H1 (cell line): ENCODE data around the gene ZNF407. TPM values are rescaled to one million over a fixed set of nuclear protein-coding genes. Genes with fewer than 3 reads are reported as not detected.

ENCODE experiments used
- CTCF ChIA-PET: fragments of 300-600 bp; sonication (Branson Sonifier 250); formaldehyde crosslinking; loops from one replicate; lab custom pipeline; 2021; ENCODE audit not compliant: partially characterized antibody; lab: Charles Lee
- POLR2A ChIA-PET: fragments of 300-600 bp; sonication (Branson Sonifier 250); formaldehyde crosslinking; loops from one replicate; lab custom pipeline; 2021; ENCODE audit warnings: inconsistent platforms; ENCODE audit not compliant: partially characterized antibody; lab: Charles Lee
- DNase-seq, 2 experiments: peaks; one replicate each; pipeline versions ENCODE4 v3.0.0 to v3.0.0-alpha.2; 2010 to 2022; ENCODE audit warnings: low spot score in 2 of 2, low read depth in 1 of 2, mixed read lengths in 1 of 2
- FAIRE-seq: peaks from 2 replicates; lab custom pipeline; 2011; peaks lifted over from hg19 to GRCh38; lab: Jason Lieb, UNC
- H2AFZ ChIP-seq: 2 replicates; pipeline ENCODE4 v1.8.1; 2012; ENCODE audit warnings: low read length, inconsistent platforms
- H2AK5ac ChIP-seq: 2 replicates; pipeline ENCODE4 v1.6.1; 2013; ENCODE audit warnings: low read depth, low read length
- H2BK120ac ChIP-seq: replicated peaks from 2 replicates; pipeline ENCODE3; 2013; ENCODE audit warnings: low read depth, low read length, inconsistent platforms
- H2BK12ac ChIP-seq: 2 replicates; pipeline ENCODE4 v1.6.1; 2013; ENCODE audit warnings: low read depth, low read length
- H2BK15ac ChIP-seq: 2 replicates; pipeline ENCODE4 v1.6.1; 2013; ENCODE audit warnings: low read length
- H2BK20ac ChIP-seq: 2 replicates; pipeline ENCODE4 v1.6.1; 2013; ENCODE audit warnings: low read length
- H2BK5ac ChIP-seq: 2 replicates; pipeline ENCODE4 v1.6.1; 2013; ENCODE audit warnings: low read depth, low read length
- H3K14ac ChIP-seq: 2 replicates; pipeline ENCODE4 v1.6.1; 2013; ENCODE audit warnings: inconsistent platforms; ENCODE audit not compliant: insufficient read length
- H3K18ac ChIP-seq: 2 replicates; pipeline ENCODE4 v1.6.1; 2013; ENCODE audit warnings: low read length; ENCODE audit errors: extremely low read depth
- H3K23ac ChIP-seq: 2 replicates; pipeline ENCODE4 v1.6.1; 2013; ENCODE audit warnings: inconsistent platforms; ENCODE audit not compliant: insufficient read length
- H3K23me2 ChIP-seq: 2 replicates; pipeline ENCODE4 v1.6.1; 2013; ENCODE audit warnings: low read depth, low read length
- H3K27ac ChIP-seq: 2 replicates; pipeline ENCODE4 v1.6.1; 2011; ENCODE audit warnings: low read depth, low read length, inconsistent platforms
- H3K27me3 ChIP-seq, 4 experiments: replicated peaks in 1 of 4; 1 replicate in 1 of 4; 2 replicates in 3 of 4; pipeline versions ENCODE4 v1.6.1 to v1.8.1; 2011 to 2013; ENCODE audit warnings: low read length in 3 of 4, mild to moderate bottlenecking in 3 of 4, inconsistent platforms in 2 of 4, mixed read lengths in 2 of 4, moderate library complexity in 1 of 4; ENCODE audit not compliant: control insufficient read depth in 3 of 4, insufficient read depth in 3 of 4; ENCODE audit errors: extremely low read depth in 1 of 4
- H3K36me3 ChIP-seq, 4 experiments: 2 replicates each; pipeline versions ENCODE4 v1.6.1 to v1.8.1; 2011 to 2013; ENCODE audit warnings: mild to moderate bottlenecking in 4 of 4, low read length in 3 of 4, moderate library complexity in 2 of 4, control low read depth in 1 of 4, inconsistent platforms in 1 of 4; ENCODE audit not compliant: insufficient read depth in 4 of 4, control insufficient read depth in 2 of 4
- H3K4ac ChIP-seq: replicated peaks from 2 replicates; pipeline ENCODE3; 2013; ENCODE audit warnings: low read length, low read depth, mixed read lengths, inconsistent platforms; ENCODE audit not compliant: insufficient read length
- H3K4me1 ChIP-seq, 4 experiments: replicated peaks in 1 of 4; 1 replicate in 1 of 4; 2 replicates in 3 of 4; pipeline versions ENCODE4 v1.6.1 to v1.8.1; 2011 to 2013; ENCODE audit warnings: low read length in 3 of 4, inconsistent platforms in 2 of 4, mixed read lengths in 1 of 4; ENCODE audit not compliant: insufficient read depth in 4 of 4, control insufficient read depth in 3 of 4
- H3K4me2 ChIP-seq, 2 experiments: 2 replicates each; pipeline versions ENCODE4 v1.6.1 to v1.8.1; 2011 to 2013; ENCODE audit warnings: low read depth in 2 of 2, low read length in 2 of 2, control low read depth in 1 of 2, inconsistent platforms in 1 of 2, mild to moderate bottlenecking in 1 of 2; ENCODE audit not compliant: insufficient read depth in 1 of 2
- H3K4me3 ChIP-seq, 4 experiments: fragments of 200-600, 300-600 bp in 1 of 4; sonication (generic), shearing (Covaris generic), sonication (Bioruptor Twin) in 1 of 4; 2 replicates each; pipeline versions ENCODE4 v1.5.1 to v1.8.1; 2011 to 2016; ENCODE audit warnings: low read length in 4 of 4, low read depth in 3 of 4, control low read depth in 2 of 4, inconsistent platforms in 2 of 4, mild to moderate bottlenecking in 2 of 4, mixed read lengths in 1 of 4, moderate library complexity in 1 of 4; ENCODE audit not compliant: insufficient read depth in 2 of 4; ENCODE audit errors: extremely low read depth in 1 of 4
- H3K56ac ChIP-seq: replicated peaks from 2 replicates; pipeline ENCODE3; 2013; ENCODE audit warnings: low read depth, mild to moderate bottlenecking, mixed read lengths, low read length, inconsistent platforms; ENCODE audit not compliant: insufficient read length
- H3K79me1 ChIP-seq: 2 replicates; pipeline ENCODE4 v1.6.1; 2013; ENCODE audit warnings: low read depth, low read length, control low read depth
- H3K79me2 ChIP-seq, 2 experiments: 2 replicates each; pipeline versions ENCODE4 v1.6.1 to v1.8.1; 2012 to 2013; ENCODE audit warnings: low read length in 2 of 2, mild to moderate bottlenecking in 2 of 2, inconsistent platforms in 1 of 2; ENCODE audit not compliant: insufficient read depth in 2 of 2, control insufficient read depth in 1 of 2
- H3K9ac ChIP-seq, 4 experiments: replicated peaks in 1 of 4; 1 replicate in 1 of 4; 2 replicates in 3 of 4; pipeline versions ENCODE4 v1.6.1 to v1.8.1; 2011 to 2013; ENCODE audit warnings: low read depth in 3 of 4, low read length in 3 of 4, control low read depth in 2 of 4, mild to moderate bottlenecking in 2 of 4, moderate library complexity in 2 of 4, inconsistent platforms in 1 of 4; ENCODE audit errors: extremely low read depth in 1 of 4
- H3K9me3 ChIP-seq, 2 experiments: 2 replicates each; pipeline versions ENCODE4 v1.6.1 to v1.8.1; 2012 to 2013; ENCODE audit warnings: mild to moderate bottlenecking in 2 of 2, moderate library complexity in 2 of 2, control low read depth in 1 of 2, inconsistent platforms in 1 of 2, low read depth in 1 of 2, low read length in 1 of 2, mixed read lengths in 1 of 2; ENCODE audit not compliant: insufficient read depth in 2 of 2
- H4K20me1 ChIP-seq, 2 experiments: replicated peaks in 1 of 2; 2 replicates each; pipeline versions ENCODE3 to v1.8.1; 2011 to 2013; ENCODE audit warnings: inconsistent platforms in 2 of 2, low read length in 2 of 2, mild to moderate bottlenecking in 1 of 2; ENCODE audit not compliant: insufficient read depth in 2 of 2, control insufficient read depth in 1 of 2
- H4K5ac ChIP-seq: 2 replicates; pipeline ENCODE4 v1.6.1; 2013; ENCODE audit warnings: low read length, low read depth, mixed read lengths, inconsistent platforms; ENCODE audit not compliant: insufficient read length
- H4K8ac ChIP-seq: 2 replicates; pipeline ENCODE4 v1.8.0; 2013; ENCODE audit warnings: mild to moderate bottlenecking, moderate library complexity, low read length, inconsistent platforms; ENCODE audit not compliant: insufficient read depth; ENCODE audit errors: extremely low read depth
- H4K91ac ChIP-seq: replicated peaks from 2 replicates; pipeline ENCODE3; 2013; ENCODE audit warnings: low read length, mixed read lengths, inconsistent platforms; ENCODE audit not compliant: insufficient read length
- BCL11A ChIP-seq, 2 experiments: IDR thresholded peaks; one replicate each; pipeline ENCODE4 v1.6.1; 2011; ENCODE audit warnings: low read depth in 2 of 2, low read length in 2 of 2, mild to moderate bottlenecking in 2 of 2
- CBX8 ChIP-seq: fragments of 300-800, 300-1000 bp; sonication (generic); IDR thresholded peaks from 2 replicates; pipeline ENCODE4 v1.7.1; 2016; ENCODE audit warnings: low read depth, low read length, borderline replicate concordance
- CEBPB ChIP-seq: IDR thresholded peaks from 2 replicates; pipeline ENCODE4 v1.6.1; 2012; ENCODE audit warnings: low read depth, low read length
- EP300 ChIP-seq, 2 experiments: IDR thresholded peaks; 1 replicate in 1 of 2; 2 replicates in 1 of 2; pipeline ENCODE4 v1.6.1; 2011 to 2012; ENCODE audit warnings: low read depth in 2 of 2, low read length in 2 of 2, mild to moderate bottlenecking in 2 of 2, borderline replicate concordance in 1 of 2, inconsistent platforms in 1 of 2, moderate library complexity in 1 of 2
- EZH2 ChIP-seq: fragments of 200-600 bp; sonication (generic); IDR thresholded peaks from 2 replicates; pipeline ENCODE4 v1.7.1; 2012; ENCODE audit warnings: low read depth, mild to moderate bottlenecking, moderate library complexity, low read length, inconsistent platforms; ENCODE audit not compliant: severe bottlenecking
- GTF2F1 ChIP-seq: IDR thresholded peaks from 2 replicates; pipeline ENCODE4 v1.6.1; 2012; ENCODE audit warnings: low read depth, low read length, improper control_type of control experiment, borderline replicate concordance
- HDAC2 ChIP-seq, 2 experiments: fragments of 300-600 bp in 1 of 2; sonication (generic) in 1 of 2; IDR thresholded peaks; 2 replicates each; pipeline ENCODE4 v1.6.1; 2011 to 2012; ENCODE audit warnings: low read depth in 2 of 2, low read length in 2 of 2, mild to moderate bottlenecking in 2 of 2, moderate library complexity in 2 of 2, borderline replicate concordance in 1 of 2, inconsistent platforms in 1 of 2
- KDM4A ChIP-seq: IDR thresholded peaks from one replicate; pipeline ENCODE4 v1.7.1; 2012; ENCODE audit warnings: low read depth, mild to moderate bottlenecking, moderate library complexity, low read length, inconsistent platforms; ENCODE audit not compliant: severe bottlenecking
- NANOG ChIP-seq: IDR thresholded peaks from 2 replicates; pipeline ENCODE4 v1.6.1; 2011; ENCODE audit warnings: low read length, low read depth, mild to moderate bottlenecking, inconsistent platforms; ENCODE audit not compliant: insufficient read depth, poor library complexity, severe bottlenecking
- NRF1 ChIP-seq: IDR thresholded peaks from 2 replicates; pipeline ENCODE4 v1.6.1; 2011; ENCODE audit warnings: mild to moderate bottlenecking, low read depth, low read length, improper control_type of control experiment
- SIX5 ChIP-seq: IDR thresholded peaks from 2 replicates; pipeline ENCODE4 v1.6.1; 2011; ENCODE audit warnings: mild to moderate bottlenecking, low read depth, low read length
- TAF1 ChIP-seq: IDR thresholded peaks from 2 replicates; pipeline ENCODE4 v1.6.1; 2011; ENCODE audit warnings: mild to moderate bottlenecking, low read depth, low read length
- TCF12 ChIP-seq: IDR thresholded peaks from 2 replicates; pipeline ENCODE4 v1.6.1; 2011; ENCODE audit warnings: low read depth, mild to moderate bottlenecking, low read length
- WGBS, 2 experiments: shearing (Covaris generic) in 1 of 2; methylation state at CpG; one replicate each; pipeline versions ENCODE4 v1.1.6 to v1.1.7; 2013 to 2015; ENCODE audit warnings: low lambda C conversion rate in 2 of 2, mixed read lengths in 2 of 2, inconsistent platforms in 1 of 2, low coverage in 1 of 2, missing lambda C conversion rate in 1 of 2; ENCODE audit not compliant: insufficient replicate concordance in 2 of 2, insufficient coverage in 1 of 2, insufficient read length in 1 of 2; ENCODE audit errors: extremely low coverage in 1 of 2, missing lambda C conversion rate in 1 of 2; 5-methylcytosine and 5-hydroxymethylcytosine counted together
- polyA plus RNA-seq, 7 experiments: library from polyadenylated mRNA; depleted of rRNA in 3 of 7; stranded (reverse) in 5 of 7; unstranded in 2 of 7; fragments of >200 nt in 5 of 7; fragments of 200-250 nt in 2 of 7; gene quantifications; 1 replicate in 5 of 7; 2 replicates in 1 of 7; 4 replicates in 1 of 7; pipeline versions ENCODE4 v1.2.1 to v1.2.3, GENCODE V29; 2011 to 2013; ENCODE audit warnings: missing spikeins in 2 of 7, mixed read lengths in 2 of 7
- total RNA-seq: library from RNA; stranded (reverse); fragmentation: NEBNext Ultra II Directional; extraction: Animal tissue kit (Norgen Biotek cat#: 25700); gene quantifications from 2 replicates; pipeline ENCODE4 v1.2.1, GENCODE V29; 2021

The ZNF407 gene
- total and polyA plus RNA-seq, 2 of the 8 experiments (the other 6 are each of a cell fraction or from before 2014, with no cell fraction given), result 1.5 to 6.8 TPM

GRCh38 chr18:75047240-75047961 is 449.7 kb downstream of the ZNF407 start:
- no peaks in the 10 kb centered on the region for H3K9me3 ChIP-seq
- H2AFZ ChIP-seq, result no peak overlapping the region
- no peak overlapping the region for H3K4me3 ChIP-seq
- H4K5ac ChIP-seq, result no peak overlapping the region
- no peak overlapping the region for H3K18ac ChIP-seq
- H3K4me1 ChIP-seq, result no peaks in the 10 kb centered on the region
- no peaks in the 10 kb centered on the region for H3K23me2 ChIP-seq
- no peak overlapping the region for H2BK12ac ChIP-seq
- H2AK5ac ChIP-seq, result no peak overlapping the region
- H4K8ac ChIP-seq, result no peak overlapping the region
- H2BK20ac ChIP-seq, result no peak overlapping the region
- 90% methylated on average over 12 of the region's 12 CpGs; no CpG with 5 or more reads in 1 of the 2 experiments for WGBS, 2 experiments
- no peak overlapping the region for H2BK120ac ChIP-seq
- H2BK5ac ChIP-seq, result no peak overlapping the region
- no peak overlapping the region for H3K14ac ChIP-seq
- CTCF ChIA-PET, result interaction anchor here (1.8 kb wide), 1 partner anchor 150 kb away, joined by 3 read pairs; no protein-coding TSS in a partner anchor
- no peaks in the 10 kb centered on the region for H3K79me1 ChIP-seq
- no peak overlapping the region for H3K56ac ChIP-seq
- H3K36me3 ChIP-seq, result no peaks in the 10 kb centered on the region
- H3K27me3 ChIP-seq, result no peaks in the 10 kb centered on the region; a peak in 1 of 7 replicates
- no peak for DNase-seq
- no peak overlapping the region for H3K27ac ChIP-seq
- no peaks in the 10 kb centered on the region for H4K20me1 ChIP-seq
- FAIRE-seq, result no peak
- H3K79me2 ChIP-seq, result no peaks in the 10 kb centered on the region
- POLR2A ChIA-PET, result no interaction called here
- no peak overlapping the region for H3K4me2 ChIP-seq
- H3K23ac ChIP-seq, result no peak overlapping the region
- no peak overlapping the region for H3K4ac ChIP-seq
- no peak overlapping the region for H2BK15ac ChIP-seq
- no peak overlapping the region for H4K91ac ChIP-seq
- H3K9ac ChIP-seq, result no peak overlapping the region
- TF ChIP-seq CEBPB, result no peak
- TF ChIP-seq EZH2, result no peak
- no peak for TF ChIP-seq HDAC2 (IDR thresholded peaks at IDR 0.05; ENCODE audit: borderline replicate concordance in 1 of 2, low read depth in 2 of 2, low read length in 2 of 2)
- no peak for TF ChIP-seq TAF1
- TF ChIP-seq NANOG, result no peak
- no peak for TF ChIP-seq EP300 (IDR thresholded peaks at IDR 0.05; ENCODE audit: borderline replicate concordance in 1 of 2, low read depth in 2 of 2, low read length in 2 of 2)
- no peak for TF ChIP-seq SIX5
- no peak for TF ChIP-seq CBX8
- TF ChIP-seq GTF2F1, result no peak
- no peak for TF ChIP-seq KDM4A
- TF ChIP-seq BCL11A (IDR thresholded peaks at IDR 0.05; ENCODE audit: low read depth in 2 of 2, low read length in 2 of 2), result no peak
- no peak for TF ChIP-seq TCF12
- TF ChIP-seq NRF1, result no peak
